Stimulated activated CD8-positive, alpha-beta memory T cell treated with anti-CD3 and anti-CD28 coated beads, Interleukin-7, amount 100 ng/mL, for 1 hour (primary cell): Measurements from ENCODE around the gene WBP2.

Experiments used
- DNase-seq, 2 donors: peaks; one replicate each; pipeline ENCODE4 v3.0.0-alpha.2; 2020; ENCODE audit warnings: low read depth in 2 of 2

WBP2 gene

DNA sequence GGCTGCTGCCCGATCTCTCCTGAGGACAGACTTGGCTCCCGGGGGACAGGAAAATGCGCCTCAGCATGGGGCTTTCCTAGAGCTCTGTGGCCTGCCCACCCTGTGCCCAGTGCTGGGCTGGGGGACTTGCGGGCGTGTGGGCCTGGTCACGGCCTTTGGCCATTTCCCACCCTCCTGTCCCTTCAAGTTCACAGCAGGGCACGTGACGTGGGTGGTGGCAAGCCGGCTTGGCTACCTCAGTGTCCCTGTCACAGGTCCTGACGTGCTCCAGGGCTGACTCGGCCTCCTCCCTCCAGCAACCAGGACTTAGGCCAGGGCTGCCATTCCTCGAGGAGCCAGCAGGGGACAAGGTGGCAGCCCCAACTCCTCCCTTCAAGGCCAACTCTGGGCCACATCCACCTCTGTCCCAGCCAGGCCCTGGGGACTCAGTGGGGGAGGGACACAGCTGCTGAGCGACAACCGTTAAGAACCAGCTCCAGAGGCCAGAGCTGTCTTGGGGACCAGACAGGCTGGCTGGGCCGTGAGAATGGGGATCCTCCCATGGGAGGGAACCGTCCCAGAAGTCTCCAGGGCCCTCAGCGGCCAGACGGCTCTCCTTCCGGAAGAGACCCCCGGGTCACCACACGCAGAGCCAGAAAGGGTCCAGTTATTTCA, 9.9 kb downstream of the WBP2 start:
- no peak for DNase-seq

DNA sequence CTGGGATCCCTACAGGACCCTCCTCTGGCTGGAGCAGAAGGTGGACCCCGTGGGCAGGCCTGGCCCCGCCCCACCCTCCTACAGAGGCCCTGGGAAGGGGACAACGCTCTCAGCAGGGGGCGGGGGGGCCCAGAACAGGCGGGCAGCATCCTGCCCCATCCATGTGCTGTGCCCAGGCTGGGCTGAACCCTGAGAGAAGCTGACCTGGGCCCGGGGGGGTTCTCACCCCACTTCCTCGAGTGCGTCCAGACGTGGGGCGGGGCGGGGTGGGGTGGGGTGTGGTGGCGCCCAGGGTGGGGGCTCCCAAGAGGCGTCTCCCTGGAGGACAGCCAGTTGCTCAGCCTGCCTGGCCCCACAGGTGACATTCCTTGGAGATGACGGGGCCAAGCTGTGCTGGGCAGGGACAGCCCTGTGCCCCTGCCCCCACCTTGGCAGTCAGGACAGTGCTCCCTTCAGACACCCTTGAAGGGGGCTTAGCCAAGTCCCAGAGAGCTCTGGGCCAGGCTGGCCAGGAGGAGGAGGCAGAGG, 10.5 kb downstream of the WBP2 start:
- DNase-seq: no peak

DNA sequence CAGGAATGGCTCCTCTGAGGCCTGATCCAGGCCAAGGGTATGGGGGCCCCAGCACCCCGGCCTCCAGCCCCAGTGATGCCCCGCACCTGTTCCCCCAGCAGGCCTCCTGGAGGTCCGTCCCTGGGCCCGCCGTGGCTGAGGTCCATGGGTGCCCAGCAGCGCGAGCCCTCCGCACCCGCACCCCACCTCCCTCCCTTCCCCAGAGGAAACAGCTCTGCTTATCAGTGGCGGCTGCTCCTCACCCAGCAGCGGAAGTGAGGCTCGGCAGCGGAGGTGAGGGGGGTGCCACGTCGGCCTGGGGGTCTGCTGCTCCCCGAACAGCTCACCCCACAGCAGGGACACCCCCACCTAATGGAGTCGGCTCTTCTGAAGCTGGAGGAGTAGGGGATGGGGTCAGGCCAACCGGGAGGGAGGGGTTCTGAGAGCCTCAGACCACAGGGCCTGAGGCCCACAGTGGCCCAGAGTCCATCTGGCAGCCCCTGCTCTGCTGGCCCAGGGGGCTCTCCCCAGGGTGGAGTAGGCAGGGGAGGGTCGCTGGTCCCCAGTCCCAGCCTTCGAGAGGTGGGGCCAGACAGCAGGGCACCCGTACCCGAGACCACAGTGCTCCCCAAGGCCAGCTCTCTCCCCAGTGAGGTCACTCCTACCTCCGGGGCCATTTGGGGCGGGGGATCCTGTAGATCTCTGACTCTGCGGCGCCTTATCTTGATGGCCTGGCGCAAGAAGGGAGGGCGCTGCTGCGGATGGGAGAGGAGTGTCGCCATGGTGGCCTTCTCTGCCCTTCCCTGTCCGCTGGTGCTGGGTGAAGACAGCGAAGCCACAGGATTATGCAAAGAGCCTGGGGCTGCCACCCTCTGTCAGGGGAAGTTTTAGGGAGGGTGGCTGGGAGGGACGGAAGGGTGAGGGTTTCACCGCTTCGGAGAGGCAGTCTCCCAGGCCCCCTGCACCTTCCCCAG, 11.3 kb downstream of the WBP2 start, which contains the start of gene UNC13D:
TSS of gene UNC13D (minus strand) at position 828 of the 953 bp plus-strand sequence. CDS start at position 761, 67 bp downstream.
- peak in 1 of 2 donors; percentile 33 for DNase-seq

DNA sequence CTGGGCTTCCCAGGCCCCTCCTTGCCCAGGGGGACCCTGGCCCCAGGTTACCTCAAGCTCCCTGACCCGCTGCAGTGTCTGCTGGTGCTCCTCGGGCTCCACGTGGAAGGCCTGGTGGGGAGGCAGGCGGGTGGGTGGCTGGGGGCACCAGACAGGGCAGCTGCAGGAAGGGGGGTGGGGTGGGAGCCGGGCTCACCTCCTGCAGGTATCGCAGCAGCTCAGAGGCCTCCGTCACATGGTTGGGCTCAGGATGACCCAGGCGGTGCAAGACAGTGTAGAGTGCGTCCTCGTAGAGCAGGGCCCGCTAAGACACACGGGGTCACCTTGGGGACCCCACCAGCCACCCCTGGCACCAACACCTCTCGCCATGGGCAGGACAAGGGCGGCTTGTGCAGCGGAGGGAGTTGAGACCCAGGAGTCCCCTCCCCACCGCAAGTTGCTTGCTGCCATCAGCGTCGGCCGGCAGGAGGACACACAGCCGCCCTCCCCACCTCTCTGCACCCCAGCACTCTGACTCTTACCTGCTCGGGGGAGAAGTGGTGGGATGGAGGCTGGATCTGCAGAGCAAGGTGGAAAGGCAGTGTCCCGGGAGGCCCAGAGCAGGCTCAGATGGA, 12.1 kb downstream of the WBP2 start:
- DNase-seq: no peak

DNA sequence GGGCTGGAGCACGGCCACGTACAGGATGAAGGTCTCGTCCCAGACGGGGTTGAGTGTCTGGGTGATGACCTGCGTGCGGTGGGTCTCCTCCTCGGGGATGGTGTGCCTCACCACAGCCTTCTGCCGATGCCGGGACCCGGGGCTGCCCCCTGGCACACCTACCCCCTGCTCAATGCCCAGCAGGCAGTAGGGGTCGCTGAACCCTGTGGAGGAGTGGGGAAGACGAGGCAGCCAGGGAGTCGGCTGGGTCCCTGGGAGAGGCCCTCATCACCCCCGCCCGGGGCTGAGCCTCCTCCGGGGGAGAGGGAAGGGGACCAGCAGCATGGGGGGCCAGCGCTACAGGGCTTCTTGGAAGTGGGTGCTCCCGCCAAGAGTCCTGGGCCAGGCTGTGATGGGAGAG, 12.7 kb downstream of the WBP2 start:
- no peak for DNase-seq

DNA sequence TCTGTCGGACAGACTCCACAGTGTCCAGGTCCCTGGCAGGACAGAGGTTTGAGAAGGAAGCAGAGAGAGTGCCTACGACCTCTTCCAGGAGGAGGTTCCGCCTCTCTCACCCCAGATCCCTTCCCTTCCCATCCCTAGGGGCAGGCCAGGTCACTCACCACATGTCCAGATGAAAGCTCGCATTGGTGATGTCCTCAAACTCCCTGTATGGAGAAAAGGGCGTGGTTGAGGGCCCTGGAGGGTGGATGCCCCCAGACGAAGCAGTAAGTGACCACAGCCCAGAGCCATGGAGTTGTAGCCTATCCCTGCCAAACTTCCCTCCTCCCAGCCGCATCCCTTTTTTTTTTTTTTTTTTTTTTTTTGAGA, 14.4 kb downstream of the WBP2 start:
- DNase-seq: no peak

DNA sequence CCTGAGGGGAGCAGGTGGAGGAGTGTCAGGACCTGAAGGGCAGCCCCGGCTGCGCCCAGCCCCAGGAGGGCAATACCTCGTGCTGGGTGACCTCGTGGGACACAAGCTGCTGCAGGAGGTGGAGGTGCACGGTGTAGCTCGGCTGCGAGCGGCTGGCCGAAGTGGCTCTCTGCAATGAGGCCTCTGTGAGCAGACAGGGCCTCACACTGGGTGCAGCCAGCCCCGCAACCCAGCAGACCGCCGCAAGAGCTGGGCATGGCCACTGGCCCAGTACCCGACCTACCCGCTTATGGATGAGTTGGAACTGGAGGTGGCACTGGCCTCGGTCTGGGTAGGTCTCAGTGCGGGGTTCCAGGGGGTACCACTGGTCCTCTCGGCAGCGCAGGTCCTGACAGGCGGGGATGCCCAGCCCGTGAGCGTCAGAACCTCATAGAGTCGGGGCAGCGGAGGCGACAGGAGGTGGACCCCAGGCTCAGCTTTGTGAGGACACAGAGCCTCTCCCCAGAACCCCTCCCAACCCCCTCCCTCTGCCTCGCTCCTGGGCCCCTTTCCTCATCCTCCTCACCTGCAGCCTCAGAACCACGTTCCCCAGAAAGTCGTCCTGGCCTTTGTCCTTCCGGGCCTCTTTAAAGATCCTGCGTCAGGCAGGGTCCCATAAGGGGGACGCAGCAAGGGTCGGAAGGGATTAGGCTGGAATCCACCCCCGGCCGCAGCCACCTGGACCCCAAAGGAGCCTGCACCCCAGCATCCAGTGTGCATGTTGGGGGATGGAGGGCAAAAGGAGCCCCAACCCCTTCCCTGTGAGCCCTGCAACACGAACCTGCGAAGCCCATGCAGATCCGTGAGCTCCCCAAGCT, 15.0 kb downstream of the WBP2 start:
- no peak for DNase-seq

DNA sequence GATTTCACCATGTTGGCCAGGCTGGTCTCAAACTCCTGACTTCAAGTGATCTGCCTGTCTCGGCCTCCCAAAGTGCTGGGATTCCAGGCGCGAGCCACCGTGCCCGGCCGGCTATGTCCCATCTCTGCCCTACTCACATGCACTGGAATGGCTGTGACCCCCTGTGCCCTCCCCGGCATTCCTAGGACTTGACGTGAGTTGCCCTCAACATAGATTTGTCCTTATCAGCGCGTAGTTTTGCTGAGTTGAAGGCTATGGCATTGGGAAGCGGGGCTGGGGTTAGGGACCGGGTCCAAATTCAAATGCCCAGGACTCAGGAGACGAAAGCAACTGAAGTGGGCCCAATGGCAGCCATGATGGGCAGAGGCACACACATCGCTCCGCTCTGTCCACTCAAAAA, 16.7 kb downstream of the WBP2 start:
- DNase-seq: no peak

DNA sequence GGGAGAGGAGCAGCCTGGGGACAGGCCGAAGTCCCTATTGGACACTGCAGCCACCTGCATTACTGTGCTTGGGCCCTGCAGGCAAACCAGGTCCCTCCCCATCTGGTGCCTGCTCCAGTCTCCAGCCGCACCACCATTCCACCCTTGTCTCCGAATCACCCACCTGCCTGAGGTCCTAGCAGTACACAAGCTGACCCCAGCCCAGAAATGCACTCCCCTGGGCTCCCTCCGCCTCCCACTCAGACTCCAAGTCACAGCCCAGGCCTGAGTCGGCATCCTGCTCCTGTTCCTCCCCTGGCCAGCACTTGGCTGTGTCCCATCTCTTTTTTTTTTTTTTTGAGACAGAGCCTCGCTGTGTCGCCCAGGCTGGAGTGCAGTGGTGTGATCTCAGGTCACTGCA, 17.2 kb downstream of the WBP2 start:
- DNase-seq: no peak

DNA sequence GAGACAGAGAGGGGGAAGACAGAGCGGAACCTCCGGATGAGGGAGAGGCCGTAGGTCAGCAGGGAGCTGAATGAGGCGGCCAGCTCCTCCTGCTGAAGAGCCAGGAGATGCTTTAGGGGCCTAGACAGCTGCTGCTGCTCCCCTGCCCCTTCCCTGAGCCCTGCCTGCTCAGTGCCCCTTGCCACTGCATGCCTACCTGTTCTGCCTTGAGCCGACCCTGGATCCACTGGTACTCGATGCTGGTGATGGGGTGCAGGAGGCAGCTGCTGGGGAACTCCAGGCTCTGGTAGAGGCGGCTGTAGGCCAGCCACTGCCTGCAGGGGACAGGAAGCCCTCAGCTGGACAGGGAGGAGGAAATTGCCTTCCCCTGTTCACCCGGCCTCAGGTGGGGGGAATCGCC, 18.5 kb downstream of the WBP2 start:
- DNase-seq: no peak

DNA sequence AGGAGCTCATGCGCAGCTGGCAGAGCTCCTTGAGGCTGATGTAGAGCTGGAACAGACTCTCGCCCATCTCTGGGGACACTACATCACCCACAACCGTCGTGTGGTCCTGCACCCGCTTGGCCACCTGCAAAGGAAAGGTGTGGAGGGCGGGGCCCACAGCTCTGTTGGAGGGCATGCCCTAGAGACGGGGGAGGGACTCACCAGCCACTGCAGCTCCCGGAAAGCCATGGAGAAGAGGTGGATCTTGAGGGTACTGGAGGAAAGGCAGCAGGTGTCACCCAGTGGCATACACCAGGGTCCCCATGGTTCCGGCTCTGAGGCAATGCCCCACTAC, 19.5 kb downstream of the WBP2 start:
- DNase-seq: no peak

DNA sequence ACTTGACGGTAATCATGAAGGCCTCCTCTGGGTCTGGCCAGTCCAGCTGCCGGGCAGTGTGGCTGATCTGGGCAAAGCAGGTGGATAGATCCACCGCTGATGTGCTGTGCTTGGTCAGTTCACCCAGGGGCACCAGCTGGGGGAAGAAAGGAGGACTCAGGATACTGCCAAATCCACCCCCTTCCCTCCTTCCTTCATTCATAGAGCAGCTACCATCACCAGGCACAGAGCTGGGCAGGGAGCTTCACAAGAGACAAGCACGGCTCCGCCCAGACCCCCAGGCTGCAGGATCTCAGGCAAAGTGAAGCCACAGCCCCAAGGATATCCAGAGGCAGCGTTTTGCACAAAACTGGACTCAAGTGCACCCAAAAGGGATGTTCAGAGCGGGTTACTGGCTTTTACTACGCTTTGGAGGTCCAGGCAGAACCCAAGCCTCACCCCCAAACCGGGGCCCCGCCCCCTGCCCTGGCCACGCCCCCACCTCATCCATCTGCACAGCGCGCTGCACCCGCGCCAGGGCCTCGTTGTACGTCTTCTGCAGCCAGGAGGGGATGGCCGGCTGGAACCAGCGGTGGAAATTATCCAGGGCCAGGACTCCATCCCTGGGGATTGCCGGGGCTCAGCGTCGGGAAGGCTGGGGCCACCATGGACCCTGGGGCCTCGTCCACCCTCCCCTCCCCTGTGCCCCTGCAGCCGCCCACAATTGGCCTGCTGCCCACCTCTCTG, 20.0 kb downstream of the WBP2 start:
- DNase-seq: no peak

DNA sequence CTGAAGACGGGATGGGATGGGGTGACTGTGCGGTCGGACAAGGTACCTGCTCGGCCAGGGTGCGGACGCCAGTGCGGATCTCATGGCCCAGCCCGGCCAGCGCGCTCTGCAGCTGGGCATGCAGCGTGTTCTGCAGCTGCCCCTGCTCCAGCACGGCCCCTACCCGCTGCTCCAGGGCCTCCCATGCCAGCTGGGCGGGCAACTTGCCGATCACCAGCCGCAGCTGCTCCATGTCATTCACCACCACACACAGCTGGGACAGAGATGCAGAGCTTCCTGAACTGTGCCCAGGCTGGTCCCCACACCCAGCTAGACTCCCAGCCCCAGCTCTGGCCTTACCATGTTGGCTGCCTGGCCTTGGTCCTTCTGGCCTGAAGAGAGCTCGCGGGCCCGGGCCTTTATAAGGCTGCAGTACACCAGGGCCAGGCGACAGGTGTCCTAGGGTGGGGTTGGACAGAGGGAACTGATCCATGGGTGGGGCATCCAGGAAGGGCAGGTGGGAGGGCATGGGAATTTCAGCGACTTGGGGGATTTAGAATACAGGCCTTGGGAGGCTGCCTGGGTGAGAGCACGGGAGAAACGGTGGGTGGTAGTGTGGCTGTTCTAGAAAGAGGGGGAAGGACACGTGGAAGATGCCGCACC, 20.7 kb downstream of the WBP2 start:
- no peak for DNase-seq

DNA sequence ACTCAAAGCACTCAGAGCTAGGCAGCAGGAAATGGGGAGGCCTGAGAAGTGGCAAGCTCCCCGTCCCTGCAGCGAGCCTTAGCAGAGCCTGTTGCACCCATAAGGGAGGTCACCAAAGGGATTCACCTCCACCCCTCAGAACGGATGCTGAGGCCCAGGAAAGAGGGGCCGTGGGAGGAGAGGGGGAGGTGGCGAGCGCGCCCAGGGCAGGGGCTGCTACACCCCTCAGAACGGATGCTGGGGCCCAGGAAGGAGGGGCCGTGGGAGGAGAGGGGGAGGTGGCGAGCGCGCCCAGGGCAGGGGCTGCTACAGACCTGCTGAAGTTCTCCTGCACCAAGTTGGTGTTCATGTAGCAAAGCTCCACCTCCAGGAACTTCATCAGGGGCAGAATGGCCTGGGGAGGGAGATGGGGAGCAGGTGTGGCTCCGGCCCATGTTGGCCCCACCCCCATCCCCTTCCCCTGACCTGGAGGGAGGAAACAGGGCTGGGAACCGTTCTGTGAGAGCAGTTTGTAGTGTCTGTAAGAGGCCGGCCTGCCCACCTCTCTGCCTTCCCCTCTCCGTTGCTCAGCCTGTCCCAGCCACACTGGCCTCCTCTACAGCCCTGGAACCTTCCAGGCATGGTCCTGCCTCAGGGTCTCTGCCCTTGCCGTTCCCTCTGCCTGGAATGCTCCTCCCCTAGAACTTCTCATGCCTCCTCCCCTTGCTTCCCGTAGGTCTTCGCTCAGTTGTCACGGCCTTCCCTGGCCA, 22.3 kb downstream of the WBP2 start:
- DNase-seq: no peak

DNA sequence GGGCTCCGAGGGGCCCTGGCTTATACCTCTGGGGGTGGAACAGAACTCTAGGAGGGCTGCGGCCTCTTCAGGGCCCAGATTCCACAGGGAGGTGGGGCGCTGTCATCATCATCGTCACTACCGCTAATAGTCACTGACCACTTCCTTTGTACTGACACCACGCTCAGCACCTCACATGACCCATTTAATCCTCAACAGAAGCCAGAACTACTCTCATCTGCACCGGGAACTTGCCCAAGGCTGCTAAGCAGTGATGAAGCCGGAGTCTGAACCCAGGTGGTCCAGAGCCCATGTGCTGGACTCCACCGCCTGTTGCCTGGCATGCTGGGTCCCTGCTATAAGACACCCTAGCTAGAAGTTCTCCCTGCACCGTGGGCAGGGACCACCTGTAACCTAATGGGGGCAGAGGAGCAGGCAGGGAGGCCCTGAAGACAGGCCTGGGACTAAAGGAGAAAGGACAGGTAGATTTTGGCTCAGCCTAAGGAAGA, 22.9 kb downstream of the WBP2 start:
- DNase-seq: peak in 1 of 2 donors; percentile 29

DNA sequence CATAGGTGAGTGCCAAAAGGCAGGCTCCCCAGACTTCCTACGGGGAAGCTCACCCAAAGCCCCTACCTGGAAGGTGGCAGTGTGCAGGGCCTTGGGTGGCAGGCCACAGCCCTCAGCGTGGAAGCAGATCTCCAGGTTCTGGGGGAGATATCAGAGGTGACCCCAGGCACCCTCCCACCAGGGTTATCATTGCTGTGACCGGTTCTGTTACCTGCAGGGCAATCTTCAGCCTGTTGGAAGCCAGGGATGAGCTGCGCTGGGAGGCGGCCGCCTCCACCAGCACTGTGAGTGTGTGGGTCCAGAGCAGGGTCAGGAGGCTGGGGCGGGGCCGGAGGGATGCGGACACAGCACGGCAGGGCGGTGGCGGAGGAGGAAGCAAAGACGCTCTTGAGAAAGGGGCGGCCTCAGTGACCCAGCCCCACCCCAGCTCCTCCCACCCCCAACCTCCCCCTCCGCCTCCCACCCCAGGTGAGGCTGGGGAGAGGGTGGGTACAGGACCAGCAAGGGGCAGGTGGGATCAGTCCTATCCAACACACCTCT, 24.0 kb downstream of the WBP2 start:
- no peak for DNase-seq

DNA sequence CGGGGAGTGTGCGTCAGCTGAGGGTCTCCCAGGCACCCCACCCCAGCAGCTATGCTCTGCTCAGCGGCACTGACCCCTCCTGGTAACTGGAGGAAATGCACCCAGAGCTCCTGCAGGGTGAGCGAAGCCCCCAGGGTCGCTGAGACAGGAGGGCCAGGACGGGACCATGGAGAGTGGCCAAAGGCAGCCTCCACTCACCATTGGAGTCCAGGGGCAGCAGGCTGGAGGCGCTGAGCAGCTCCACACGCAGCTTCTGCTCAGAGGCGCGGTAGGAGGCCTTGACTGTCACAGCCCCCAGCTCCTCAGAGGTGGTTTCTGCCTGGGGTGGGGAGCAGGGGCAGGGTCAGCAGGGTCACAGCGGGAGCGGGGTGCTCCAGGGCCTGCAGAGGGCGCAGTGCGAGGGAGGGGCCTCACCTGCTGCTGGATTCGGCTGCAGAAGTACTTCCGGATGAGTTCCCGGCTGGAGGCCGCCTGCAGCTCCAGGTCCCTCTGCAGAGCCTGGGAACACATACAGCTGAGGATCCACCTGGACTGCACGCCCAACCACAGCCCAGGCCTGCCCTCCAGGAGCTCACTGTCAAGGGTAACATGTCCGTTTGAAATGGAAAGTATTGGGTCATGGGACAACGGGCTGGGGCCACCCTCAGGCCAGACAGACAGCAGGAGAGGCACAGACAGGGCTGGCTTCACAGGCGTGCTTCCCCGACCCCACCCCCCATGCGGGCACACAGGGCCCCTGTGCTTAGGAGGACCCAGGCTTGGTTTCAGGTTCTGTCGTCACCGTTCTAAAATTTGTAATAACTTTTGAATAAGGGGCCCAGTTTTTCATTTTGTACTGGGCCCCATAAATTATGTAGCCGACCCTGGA, 24.7 kb downstream of the WBP2 start:
- DNase-seq: no peak

DNA sequence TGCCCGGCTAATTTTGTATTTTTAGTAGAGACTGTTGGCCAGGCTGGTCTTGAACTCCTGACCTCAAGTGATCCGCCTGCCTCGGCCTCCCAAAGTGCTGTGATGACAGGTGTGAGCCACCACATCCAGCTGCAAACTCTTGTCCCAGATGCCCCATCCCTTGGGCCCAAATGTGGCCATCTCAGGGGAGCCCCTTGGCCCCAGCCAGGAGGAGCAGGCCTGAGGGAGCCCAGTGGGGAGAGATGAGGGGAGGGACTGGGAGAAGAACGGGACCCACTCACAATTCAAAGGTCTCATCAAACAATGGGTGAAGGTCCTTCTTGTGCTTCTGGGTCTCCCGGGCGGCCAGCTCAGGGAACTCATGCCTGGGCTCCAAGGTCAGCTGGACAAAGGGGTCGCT, 25.4 kb downstream of the WBP2 start:
- no peak for DNase-seq
